Activated T-helper 1 cell treated with anti-CD3 and anti-CD28 coated beads, Interleukin-12 subunit alpha, Interleukin-12 subunit beta, Interleukin-2, Interleukin-4 antibody, amounts not matched to agents 30 ng/mL and 10 ng/mL and 1 ng/mL, durations not matched to agents 14 hours and 24 hours and 36 hours (primary cell): ENCODE data around the gene TRIM15. TPM values are rescaled to one million over a fixed set of nuclear protein-coding genes. Genes with fewer than 3 reads are reported as not detected.
A peak's percentile ranks its signal among the peaks of the same experiment; 100 is the strongest.

Source experiments
- DNase-seq: peaks from one replicate; pipeline ENCODE4 v3.0.0; 2021; ENCODE audit warnings: low spot score
- H3K27ac Mint-ChIP-seq: one replicate; pipeline ENCODE4 v1.8.0; 2021; ENCODE audit warnings: mild to moderate bottlenecking, mixed read lengths
- H3K27me3 Mint-ChIP-seq: one replicate; pipeline ENCODE4 v1.8.0; 2022; ENCODE audit warnings: mild to moderate bottlenecking, moderate library complexity, mixed read lengths; ENCODE audit not compliant: insufficient read depth
- H3K36me3 Mint-ChIP-seq: one replicate; pipeline ENCODE4 v1.8.0; 2021; ENCODE audit warnings: low read depth, mixed read lengths
- H3K4me1 Mint-ChIP-seq: one replicate; pipeline ENCODE4 v1.8.0; 2021; ENCODE audit warnings: low read depth, mixed read lengths
- H3K4me3 Mint-ChIP-seq: one replicate; pipeline ENCODE4 v1.8.0; 2021; ENCODE audit warnings: mild to moderate bottlenecking, moderate library complexity, mixed read lengths
- H3K9me3 Mint-ChIP-seq: one replicate; pipeline ENCODE4 v1.8.0; 2021; ENCODE audit warnings: mixed read lengths
- intact Hi-C: fragments of 100-400 bp; cut with micrococcal nuclease; formaldehyde crosslinking; loops from one replicate; pipeline ENCODE4 v1.15.1; 2024
- total RNA-seq: library from RNA; stranded (reverse); gene quantifications from 2 replicates; pipeline ENCODE4 v1.2.3, GENCODE V29; 2022

The TRIM15 gene
- total RNA-seq, 1 donor from 2014 or later: 0.39 TPM

GRCh38 chr6:30204116-30204515 lies 40.8 kb downstream of the TRIM15 start:
- no peak for DNase-seq
- no peaks in the 10 kb centered on the region for H3K27me3 Mint-ChIP-seq
- intact Hi-C loops: no loop called here
- H3K4me3 Mint-ChIP-seq: no peak overlapping the region
- H3K9me3 Mint-ChIP-seq: no peaks in the 10 kb centered on the region
- no peak overlapping the region for H3K27ac Mint-ChIP-seq
- H3K36me3 Mint-ChIP-seq: peaks cover 40% of the 10 kb centered on the region
- H3K4me1 Mint-ChIP-seq: peaks cover 46% of the 10 kb centered on the region

- Mint-ChIP-seq H3K36me3 (peaks cover 38% of the 10 kb centered on the region), H3K27ac (no peak overlapping the region)
These were observed 42.8 kb downstream of the TRIM15 start for GRCh38 chr6:30206152-30206551.

GRCh38 chr6:30206799-30207618 lies 43.7 kb downstream of the TRIM15 start:
- Mint-ChIP-seq H3K4me1 (peaks cover 55% of the 10 kb centered on the region), H3K4me3 (no peak overlapping the region), H3K27me3 (no peaks in the 10 kb centered on the region), H3K9me3 (no peaks in the 10 kb centered on the region), H3K36me3 (peaks cover 39% of the 10 kb centered on the region), H3K27ac (no peak overlapping the region)
- DNase-seq: no peak
- intact Hi-C loops: no loop called here

More at GRCh38 chr6:30206152-30206551, 42.8 kb downstream of the TRIM15 start:
- H3K4me1 Mint-ChIP-seq: peaks cover 52% of the 10 kb centered on the region
- intact Hi-C loops: no loop called here
- no peak overlapping the region for H3K4me3 Mint-ChIP-seq
- H3K27me3 Mint-ChIP-seq: no peaks in the 10 kb centered on the region
- no peaks in the 10 kb centered on the region for H3K9me3 Mint-ChIP-seq
- no peak for DNase-seq

GRCh38 chr6:30207619-30208295 lies 44.4 kb downstream of the TRIM15 start:
- Mint-ChIP-seq H3K36me3 (peaks cover 38% of the 10 kb centered on the region), H3K27me3 (no peaks in the 10 kb centered on the region), H3K4me1 (peaks cover 54% of the 10 kb centered on the region), H3K9me3 (no peaks in the 10 kb centered on the region), H3K27ac (no peak overlapping the region), H3K4me3 (no peak overlapping the region)
- DNase-seq: no peak
- intact Hi-C loops: no loop called here

- Mint-ChIP-seq H3K4me3 (peak overlapping the region; percentile 88), H3K27me3 (no peaks in the 10 kb centered on the region), H3K36me3 (peaks cover 32% of the 10 kb centered on the region), H3K27ac (peak overlapping the region; percentile 73), H3K9me3 (no peaks in the 10 kb centered on the region), H3K4me1 (peaks cover 65% of the 10 kb centered on the region)
- DNase-seq: no peak
- intact Hi-C loops: loop anchor here (5.0 kb wide), 1 partner anchor 346 kb away; the partner anchor contains the start of genes GNL1 and PRR3
These were observed 48.0 kb downstream of the TRIM15 start for GRCh38 chr6:30211306-30211705.

GRCh38 chr6:30211899-30212298 lies 48.6 kb downstream of the TRIM15 start:
- H3K36me3 Mint-ChIP-seq: peaks cover 32% of the 10 kb centered on the region
- peaks cover 65% of the 10 kb centered on the region for H3K4me1 Mint-ChIP-seq
- H3K9me3 Mint-ChIP-seq: no peaks in the 10 kb centered on the region
- H3K27ac Mint-ChIP-seq: peak overlapping the region; percentile 97
- no peaks in the 10 kb centered on the region for H3K27me3 Mint-ChIP-seq
- intact Hi-C loops: loop anchor here (2.0 to 5.0 kb wide), 2 partner anchors 109 to 345 kb away; partner anchors contain the start of genes GNL1 and PRR3
- DNase-seq: no peak
- peak overlapping the region; percentile 88 for H3K4me3 Mint-ChIP-seq

- peaks cover 57% of the 10 kb centered on the region for H3K4me1 Mint-ChIP-seq
These were observed 49.7 kb downstream of the TRIM15 start, which contains the start of gene TRIM26 for GRCh38 chr6:30212865-30213666. Gene TRIM26, minus strand, starts transcription at chr6:30213406. Its CDS starts 14,303 bp downstream, at chr6:30199103.

GRCh38 chr6:30213667-30213956 lies 50.3 kb downstream of the TRIM15 start:
- Mint-ChIP-seq H3K4me3 (peak overlapping the region; percentile 88), H3K36me3 (peaks cover 23% of the 10 kb centered on the region), H3K27ac (peak overlapping the region; percentile 89), H3K27me3 (no peaks in the 10 kb centered on the region), H3K9me3 (no peaks in the 10 kb centered on the region), H3K4me1 (peaks cover 54% of the 10 kb centered on the region)
- intact Hi-C loops: loop anchor here (1.0 to 5.0 kb wide), 7 partner anchors 44 to 404 kb away; partner anchors contain the start of genes GNL1, MRPS18B, PPP1R10 and PPP1R11
- no peak for DNase-seq

More at GRCh38 chr6:30212865-30213666, 49.7 kb downstream of the TRIM15 start, which contains the start of gene TRIM26:
- H3K27ac Mint-ChIP-seq: peak within 1 kb of the TSS; percentile 97
- H3K9me3 Mint-ChIP-seq: no peaks in the 10 kb centered on the region
- H3K36me3 Mint-ChIP-seq: peaks cover 25% of the 10 kb centered on the region
- no peaks in the 10 kb centered on the region for H3K27me3 Mint-ChIP-seq
- intact Hi-C loops: loop anchor here (1.0 to 5.0 kb wide), 7 partner anchors 44 to 404 kb away; partner anchors contain the start of genes GNL1, MRPS18B, PPP1R10 and PPP1R11
- H3K4me3 Mint-ChIP-seq: peak within 1 kb of the TSS; percentile 88
- DNase-seq: peak; percentile 98

GRCh38 chr6:30213957-30214656 lies 50.8 kb downstream of the TRIM15 start:
- peak; percentile 78 for DNase-seq
- Mint-ChIP-seq H3K4me3 (peak overlapping the region; percentile 88), H3K36me3 (peaks cover 20% of the 10 kb centered on the region), H3K27ac (peak overlapping the region; percentile 89), H3K27me3 (no peaks in the 10 kb centered on the region), H3K9me3 (no peaks in the 10 kb centered on the region), H3K4me1 (peaks cover 51% of the 10 kb centered on the region)
- intact Hi-C loops: loop anchor here (1.0 to 5.0 kb wide), 9 partner anchors 45 to 403 kb away; partner anchors contain the start of genes GNL1, MRPS18B, PPP1R10 and PPP1R11

- Mint-ChIP-seq H3K27me3 (no peaks in the 10 kb centered on the region), H3K4me1 (peaks cover 55% of the 10 kb centered on the region), H3K4me3 (peak overlapping the region; percentile 88), H3K36me3 (peaks cover 19% of the 10 kb centered on the region), H3K27ac (peak overlapping the region; percentile 89), H3K9me3 (no peaks in the 10 kb centered on the region)
- intact Hi-C loops: loop anchor here (1.0 to 5.0 kb wide), 3 partner anchors 131 to 343 kb away; partner anchors contain the start of genes GNL1, PRR3 and RPP21
- DNase-seq: no peak
These were observed 51.3 kb downstream of the TRIM15 start for GRCh38 chr6:30214657-30214982.

GRCh38 chr6:30216096-30216495 lies 52.8 kb downstream of the TRIM15 start:
- no peak for DNase-seq
- H3K4me3 Mint-ChIP-seq: peak overlapping the region; percentile 30
- H3K9me3 Mint-ChIP-seq: no peaks in the 10 kb centered on the region

GRCh38 chr6:30219244-30219643 lies 55.9 kb downstream of the TRIM15 start:
- peaks cover 19% of the 10 kb centered on the region for H3K9me3 Mint-ChIP-seq
- H3K4me3 Mint-ChIP-seq: no peak overlapping the region
- H3K36me3 Mint-ChIP-seq: peaks cover 3% of the 10 kb centered on the region
- H3K27me3 Mint-ChIP-seq: no peaks in the 10 kb centered on the region
- H3K4me1 Mint-ChIP-seq: peaks cover 22% of the 10 kb centered on the region
- no peak overlapping the region for H3K27ac Mint-ChIP-seq
- DNase-seq: peak; percentile 43
- intact Hi-C loops: loop anchor here (1.0 kb wide), 2 partner anchors 40 to 178 kb away; no protein-coding TSS in a partner anchor

More at GRCh38 chr6:30216096-30216495, 52.8 kb downstream of the TRIM15 start:
- H3K4me1 Mint-ChIP-seq: peaks cover 45% of the 10 kb centered on the region
- H3K27ac Mint-ChIP-seq: peak overlapping the region; percentile 42
- H3K36me3 Mint-ChIP-seq: peaks cover 11% of the 10 kb centered on the region
- intact Hi-C loops: no loop called here
- H3K27me3 Mint-ChIP-seq: no peaks in the 10 kb centered on the region
